ENCODE measurements around the gene MAP2K6.
A peak's percentile ranks its signal among the peaks of the same experiment; 100 is the strongest.

MAP2K6 gene

DNA sequence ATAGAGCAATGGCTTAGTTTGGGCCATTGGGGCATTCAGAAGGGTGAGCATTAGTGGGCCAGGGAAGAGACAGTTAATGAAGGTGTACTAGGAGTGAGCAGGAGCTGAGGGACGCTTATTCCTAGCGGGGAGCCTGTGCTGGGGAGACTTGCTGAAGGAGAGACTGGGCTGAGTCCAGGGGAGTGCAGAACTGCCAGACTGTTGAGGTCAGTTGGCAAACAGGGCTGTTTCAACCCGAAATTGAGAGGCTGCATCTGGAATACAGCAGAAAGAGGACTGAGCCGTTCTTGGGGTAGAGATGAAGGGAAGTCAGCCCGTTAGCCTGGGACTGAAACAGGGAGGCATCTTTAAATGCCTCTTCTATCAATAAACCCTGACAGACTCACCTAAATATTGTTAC is 33.2 kb downstream of the MAP2K6 start:
- Histone ChIP-seq H3K27ac (ENCODE audit: low read length) (peak overlapping the region; percentile 88), H3K4me3 (ENCODE audit: low read length) (no peak overlapping the region; the same call in 1 of the 2 replicates), H3K27me3 (ENCODE audit: insufficient read depth, low read length) (no peaks in the 10 kb centered on the region), H3K36me3 (ENCODE audit: insufficient read depth, low read depth, low read length) (no peaks in the 10 kb centered on the region), H3K9me3 (ENCODE audit: insufficient read depth, low read depth, low read length) (no peaks in the 10 kb centered on the region), H3K9ac (ENCODE audit: low read depth, low read length) (peak overlapping the region; percentile 79; the same call in 1 of the 2 replicates), H3K4me1 (ENCODE audit: insufficient read depth, low read length) (peaks cover 26% of the 10 kb centered on the region)

GRCh38 chr17:69448431-69449102 is 34.1 kb downstream of the MAP2K6 start:
- Histone ChIP-seq H3K9ac (ENCODE audit: low read depth, low read length) (peak overlapping the region; percentile 79), H3K4me1 (ENCODE audit: insufficient read depth, low read length) (peaks cover 26% of the 10 kb centered on the region), H3K36me3 (ENCODE audit: insufficient read depth, low read depth, low read length) (no peaks in the 10 kb centered on the region), H3K9me3 (ENCODE audit: insufficient read depth, low read depth, low read length) (no peaks in the 10 kb centered on the region), H3K4me3 (ENCODE audit: low read length) (peak overlapping the region; percentile 51; the same call in 1 of the 2 replicates), H3K27ac (ENCODE audit: low read length) (peak overlapping the region; percentile 88), H3K27me3 (ENCODE audit: insufficient read depth, low read length) (no peaks in the 10 kb centered on the region)

GRCh38 chr17:69450131-69450530 is 35.6 kb downstream of the MAP2K6 start:
- H3K36me3 ChIP-seq (ENCODE audit: insufficient read depth, low read depth, low read length) = no peaks in the 10 kb centered on the region
- H3K27me3 ChIP-seq (ENCODE audit: insufficient read depth, low read length) = no peaks in the 10 kb centered on the region
- H3K9me3 ChIP-seq (ENCODE audit: insufficient read depth, low read depth, low read length) = no peaks in the 10 kb centered on the region
- no peak overlapping the region for H3K27ac ChIP-seq (ENCODE audit: low read length)
- no peak overlapping the region for H3K4me3 ChIP-seq (ENCODE audit: low read length)
- peaks cover 26% of the 10 kb centered on the region for H3K4me1 ChIP-seq (ENCODE audit: insufficient read depth, low read length)
- H3K9ac ChIP-seq (ENCODE audit: low read depth, low read length) = no peak overlapping the region

GRCh38 chr17:69450918-69451317 is 36.4 kb downstream of the MAP2K6 start:
- Histone ChIP-seq H3K4me3 (ENCODE audit: low read length) (no peak overlapping the region), H3K27me3 (ENCODE audit: insufficient read depth, low read length) (no peaks in the 10 kb centered on the region), H3K36me3 (ENCODE audit: insufficient read depth, low read depth, low read length) (no peaks in the 10 kb centered on the region), H3K9me3 (ENCODE audit: insufficient read depth, low read depth, low read length) (no peaks in the 10 kb centered on the region), H3K9ac (ENCODE audit: low read depth, low read length) (peak overlapping the region; percentile 33; the same call in 1 of the 2 replicates), H3K27ac (ENCODE audit: low read length) (peak overlapping the region; percentile 32), H3K4me1 (ENCODE audit: insufficient read depth, low read length) (peaks cover 26% of the 10 kb centered on the region)

GRCh38 chr17:69451416-69452394 is 37.2 kb downstream of the MAP2K6 start:
- H3K27ac ChIP-seq (ENCODE audit: low read length) = peak overlapping the region; percentile 32
- no peaks in the 10 kb centered on the region for H3K27me3 ChIP-seq (ENCODE audit: insufficient read depth, low read length)
- no peaks in the 10 kb centered on the region for H3K36me3 ChIP-seq (ENCODE audit: insufficient read depth, low read depth, low read length)
- no peaks in the 10 kb centered on the region for H3K9me3 ChIP-seq (ENCODE audit: insufficient read depth, low read depth, low read length)
- peaks cover 26% of the 10 kb centered on the region for H3K4me1 ChIP-seq (ENCODE audit: insufficient read depth, low read length)
- H3K9ac ChIP-seq (ENCODE audit: low read depth, low read length) = peak overlapping the region; percentile 33; the same call in 1 of the 2 replicates
- H3K4me3 ChIP-seq (ENCODE audit: low read length) = no peak overlapping the region; the same call in 1 of the 2 replicates

DNA sequence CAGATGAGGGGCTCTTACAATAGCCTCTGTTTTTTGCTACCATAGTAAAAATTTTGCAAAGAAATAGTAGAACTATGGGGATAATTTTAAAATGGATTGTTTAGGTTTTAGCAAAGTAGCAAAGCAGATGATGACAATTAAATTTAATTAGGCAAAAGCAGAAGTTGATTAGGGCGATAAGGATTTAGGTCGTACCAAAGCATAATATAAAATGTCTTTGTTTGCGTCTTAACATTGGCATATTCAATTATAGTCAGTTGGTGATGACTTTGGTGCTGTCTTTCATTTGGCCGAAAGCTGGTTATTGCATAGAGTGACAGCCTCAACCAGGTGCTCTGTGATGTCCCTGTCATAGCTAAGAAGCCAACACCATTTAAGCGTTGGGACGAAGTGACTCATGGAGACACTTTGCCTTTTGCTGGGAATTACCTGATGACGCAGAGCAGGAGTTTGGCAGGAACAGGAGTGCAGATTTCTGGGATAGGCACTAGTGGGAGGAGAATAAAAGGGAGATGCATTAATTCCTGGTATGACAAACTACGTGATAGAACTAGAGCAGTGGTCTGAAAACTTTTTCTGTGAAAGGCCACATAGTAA is 38.3 kb downstream of the MAP2K6 start:
- Histone ChIP-seq H3K4me1 (ENCODE audit: insufficient read depth, low read length) (peaks cover 23% of the 10 kb centered on the region), H3K36me3 (ENCODE audit: insufficient read depth, low read depth, low read length) (no peaks in the 10 kb centered on the region), H3K27me3 (ENCODE audit: insufficient read depth, low read length) (no peaks in the 10 kb centered on the region), H3K4me3 (ENCODE audit: low read length) (no peak overlapping the region), H3K9me3 (ENCODE audit: insufficient read depth, low read depth, low read length) (no peaks in the 10 kb centered on the region), H3K27ac (ENCODE audit: low read length) (no peak overlapping the region), H3K9ac (ENCODE audit: low read depth, low read length) (0 out of 2 replicates have a peak overlapping the region, but pooled peaks have one; percentile 10)

- H3K9ac ChIP-seq (ENCODE audit: low read depth, low read length) = no peak overlapping the region
- H3K4me1 ChIP-seq (ENCODE audit: insufficient read depth, low read length) = peaks cover 18% of the 10 kb centered on the region; the same call in 1 of the 2 replicates
- H3K4me3 ChIP-seq (ENCODE audit: low read length) = no peak overlapping the region
- H3K27ac ChIP-seq (ENCODE audit: low read length) = no peak overlapping the region
- no peaks in the 10 kb centered on the region for H3K36me3 ChIP-seq (ENCODE audit: insufficient read depth, low read depth, low read length)
- H3K9me3 ChIP-seq (ENCODE audit: insufficient read depth, low read depth, low read length) = no peaks in the 10 kb centered on the region
- H3K27me3 ChIP-seq (ENCODE audit: insufficient read depth, low read length) = no peaks in the 10 kb centered on the region
Observed at GRCh38 chr17:69454051-69454450, 39.6 kb downstream of the MAP2K6 start.

GRCh38 chr17:69455040-69455439 is 40.5 kb downstream of the MAP2K6 start:
- peaks cover 20% of the 10 kb centered on the region; the same call in 1 of the 2 replicates for H3K4me1 ChIP-seq (ENCODE audit: insufficient read depth, low read length)

DNA sequence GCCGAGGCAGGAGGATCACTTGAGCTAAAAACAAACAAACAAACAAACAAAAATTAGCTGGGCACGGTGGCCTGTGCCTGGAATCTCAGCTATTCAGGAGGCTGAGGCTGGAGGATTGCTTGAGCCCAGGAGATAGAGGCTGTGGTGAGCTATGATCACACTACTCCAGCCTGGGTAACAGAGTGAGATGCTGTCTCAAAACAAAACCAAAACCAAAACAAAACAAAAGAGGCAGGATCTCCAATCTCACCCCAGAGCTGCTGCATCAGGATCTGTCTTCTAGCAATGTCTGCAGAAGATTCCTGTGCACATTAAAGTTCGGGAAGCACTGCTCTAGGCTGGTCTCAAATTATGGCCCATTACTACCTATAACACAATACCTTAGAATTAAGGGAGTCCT is 43.1 kb downstream of the MAP2K6 start:
- Histone ChIP-seq H3K9me3 (ENCODE audit: insufficient read depth, low read depth, low read length) (no peaks in the 10 kb centered on the region), H3K36me3 (ENCODE audit: insufficient read depth, low read depth, low read length) (no peaks in the 10 kb centered on the region), H3K27me3 (ENCODE audit: insufficient read depth, low read length) (no peaks in the 10 kb centered on the region), H3K4me3 (ENCODE audit: low read length) (no peak overlapping the region), H3K27ac (ENCODE audit: low read length) (no peak overlapping the region), H3K4me1 (ENCODE audit: insufficient read depth, low read length) (peaks cover 19% of the 10 kb centered on the region; the same call in 1 of the 2 replicates), H3K9ac (ENCODE audit: low read depth, low read length) (no peak overlapping the region)

More at GRCh38 chr17:69455040-69455439, 40.5 kb downstream of the MAP2K6 start:
- no peaks in the 10 kb centered on the region for H3K27me3 ChIP-seq (ENCODE audit: insufficient read depth, low read length)
- H3K4me3 ChIP-seq (ENCODE audit: low read length) = no peak overlapping the region
- H3K9me3 ChIP-seq (ENCODE audit: insufficient read depth, low read depth, low read length) = no peaks in the 10 kb centered on the region
- H3K36me3 ChIP-seq (ENCODE audit: insufficient read depth, low read depth, low read length) = no peaks in the 10 kb centered on the region
- H3K27ac ChIP-seq (ENCODE audit: low read length) = no peak overlapping the region
- no peak overlapping the region for H3K9ac ChIP-seq (ENCODE audit: low read depth, low read length)

- 0 out of 2 replicates have a peak overlapping the region, but pooled peaks have one; percentile 11 for H3K4me3 ChIP-seq (ENCODE audit: low read length)
- H3K36me3 ChIP-seq (ENCODE audit: insufficient read depth, low read depth, low read length) = no peaks in the 10 kb centered on the region
- peak overlapping the region; percentile 5 for H3K27ac ChIP-seq (ENCODE audit: low read length)
- H3K9ac ChIP-seq (ENCODE audit: low read depth, low read length) = peak overlapping the region; percentile 42
- no peaks in the 10 kb centered on the region for H3K9me3 ChIP-seq (ENCODE audit: insufficient read depth, low read depth, low read length)
- peaks cover 19% of the 10 kb centered on the region; the same call in 1 of the 2 replicates for H3K4me1 ChIP-seq (ENCODE audit: insufficient read depth, low read length)
- no peaks in the 10 kb centered on the region for H3K27me3 ChIP-seq (ENCODE audit: insufficient read depth, low read length)
Observed at GRCh38 chr17:69460963-69461922, 46.7 kb downstream of the MAP2K6 start.

Measured in iPS-20b (cell line).